ENCODE data around the gene TNNC2. TPM values are rescaled to one million over a fixed set of nuclear protein-coding genes. Genes with fewer than 3 reads are reported as not detected.
A peak's percentile ranks its signal among the peaks of the same experiment; 100 is the strongest.

The TNNC2 gene
- total and polyA plus RNA-seq, 2 of the 8 experiments (the other 6 are each of a cell fraction or from before 2014, with no cell fraction given): 5.7 to 7.6 TPM

DNA sequence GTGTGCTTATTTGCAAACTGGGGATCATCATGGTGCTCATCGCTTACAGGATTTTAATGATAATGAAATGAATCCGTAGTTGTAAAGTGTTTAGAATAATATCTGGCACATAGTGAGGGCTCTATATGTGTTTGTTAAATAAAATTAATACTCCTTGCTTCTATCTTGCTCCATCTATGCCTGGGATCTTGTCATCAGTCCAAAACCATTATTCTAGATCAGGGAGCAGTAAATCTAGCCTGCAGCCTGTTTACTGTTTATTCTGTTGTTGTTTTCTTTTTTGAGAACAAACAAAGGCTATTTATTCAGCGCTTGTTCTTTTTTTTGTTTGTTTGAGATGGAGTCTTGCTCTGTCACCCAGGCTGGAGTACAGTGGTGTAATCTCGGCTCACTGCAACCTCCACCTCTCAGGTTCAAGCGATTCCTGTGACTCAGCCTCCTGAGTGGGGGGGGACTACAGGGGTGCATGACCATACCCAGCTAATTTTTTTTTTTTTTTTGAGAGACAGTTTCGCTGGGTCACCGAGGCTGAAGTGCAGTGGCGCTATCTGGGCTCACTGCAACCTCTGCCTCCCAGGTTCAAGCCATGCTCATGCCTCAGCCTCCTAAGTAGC lies 22.0 kb upstream of the TNNC2 start:
- H3K23ac ChIP-seq (ENCODE audit: insufficient read length): no peak overlapping the region
- H3K56ac ChIP-seq (replicated peaks; ENCODE audit: insufficient read length, low read depth, low read length): no peak overlapping the region
- H4K91ac ChIP-seq (replicated peaks; ENCODE audit: insufficient read length, low read length): no peak overlapping the region
- peaks cover 0 to 7% of the 10 kb centered on the region in 2 experiments; a peak in 1 of 4 replicates for H3K79me2 ChIP-seq (ENCODE audit: control insufficient read depth in 1 of 2, insufficient read depth in 2 of 2, low read length in 2 of 2)
- H4K20me1 ChIP-seq (replicated peaks in 1 of 2; ENCODE audit: control insufficient read depth in 1 of 2, insufficient read depth in 2 of 2, low read length in 2 of 2): no peaks in the 10 kb centered on the region
- no peak overlapping the region for H3K18ac ChIP-seq (ENCODE audit: extremely low read depth, low read length)
- no peak overlapping the region for H3K27ac ChIP-seq (ENCODE audit: low read depth, low read length)
- peaks cover 1 to 39% (median 4%) of the 10 kb centered on the region in 4 experiments; a peak in 7 of 8 replicates for H3K36me3 ChIP-seq (ENCODE audit: control insufficient read depth in 2 of 4, insufficient read depth in 4 of 4, low read length in 3 of 4)
- H3K4me3 ChIP-seq (ENCODE audit: extremely low read depth in 1 of 4, insufficient read depth in 2 of 4, low read depth in 3 of 4, low read length in 4 of 4): no peak overlapping the region
- H2BK5ac ChIP-seq (ENCODE audit: low read depth, low read length): no peak overlapping the region
- POLR2A ChIA-PET (ENCODE audit: partially characterized antibody): interaction anchor here (0.5 to 4.5 kb wide), 7 partner anchors 7 to 42 kb away, joined by 3 to 36 read pairs (median 6); partner anchors contain the start of genes CTSA, NEURL2 and SNX21
- DNase-seq (ENCODE audit: low read depth in 1 of 2, low spot score in 2 of 2) (no peak), FAIRE-seq (no peak)
- no peak overlapping the region for H2BK120ac ChIP-seq (replicated peaks; ENCODE audit: low read depth, low read length)
- H2BK12ac ChIP-seq (ENCODE audit: low read depth, low read length): no peak overlapping the region
- no peak overlapping the region for H3K4me2 ChIP-seq (ENCODE audit: insufficient read depth in 1 of 2, low read depth in 2 of 2, low read length in 2 of 2)
- H3K27me3 ChIP-seq (replicated peaks in 1 of 4; ENCODE audit: control insufficient read depth in 3 of 4, extremely low read depth in 1 of 4, insufficient read depth in 3 of 4, low read length in 3 of 4): no peaks in the 10 kb centered on the region
- H4K8ac ChIP-seq (ENCODE audit: extremely low read depth, insufficient read depth, low read length): no peak overlapping the region; the same call in 1 of the 2 replicates
- H2AFZ ChIP-seq (ENCODE audit: low read length): no peak overlapping the region
- H3K9me3 ChIP-seq (ENCODE audit: insufficient read depth in 2 of 2, low read depth in 1 of 2, low read length in 1 of 2): no peaks in the 10 kb centered on the region
- 0 out of 2 replicates have a peak overlapping the region, but pooled peaks have one; percentile 24 for H2AK5ac ChIP-seq (ENCODE audit: low read depth, low read length)
- H3K79me1 ChIP-seq (ENCODE audit: low read depth, low read length): no peaks in the 10 kb centered on the region
- no peak overlapping the region for H3K9ac ChIP-seq (replicated peaks in 1 of 4; ENCODE audit: extremely low read depth in 1 of 4, low read depth in 3 of 4, low read length in 3 of 4)
- CTCF ChIA-PET (ENCODE audit: partially characterized antibody): interaction anchor here (0.7 to 1.5 kb wide), 4 partner anchors 10 to 43 kb away, joined by 3 to 4 read pairs (median 4); no protein-coding TSS in a partner anchor
- no peak overlapping the region for H3K14ac ChIP-seq (ENCODE audit: insufficient read length)
- peaks cover 3 to 6% (median 4%) of the 10 kb centered on the region in 4 experiments; a peak in 5 of 7 replicates for H3K4me1 ChIP-seq (replicated peaks in 1 of 4; ENCODE audit: control insufficient read depth in 3 of 4, insufficient read depth in 4 of 4, low read length in 3 of 4)
- no peak overlapping the region for H3K4ac ChIP-seq (replicated peaks; ENCODE audit: insufficient read length, low read depth, low read length)
- H3K23me2 ChIP-seq (ENCODE audit: low read depth, low read length): no peaks in the 10 kb centered on the region
- WGBS, 2 experiments (ENCODE audit: extremely low coverage in 1 of 2, insufficient coverage in 1 of 2, insufficient read length in 1 of 2, insufficient replicate concordance in 2 of 2, low coverage in 1 of 2, low lambda C conversion rate in 2 of 2, missing lambda C conversion rate in 1 of 2): 92% methylated on average over 7 of the region's 8 CpGs; no CpG with 5 or more reads in 1 of the 2 experiments
- no peak overlapping the region for H4K5ac ChIP-seq (ENCODE audit: insufficient read length, low read depth, low read length)
- no peak overlapping the region for H2BK15ac ChIP-seq (ENCODE audit: low read length)
- H2BK20ac ChIP-seq (ENCODE audit: low read length): no peak overlapping the region
- TF ChIP-seq BACH1 (IDR thresholded peaks at IDR 0.05; ENCODE audit: low read length): no peak
- TF ChIP-seq POU5F1 (IDR thresholded peaks at IDR 0.05; ENCODE audit: low read depth, low read length): no peak
- TF ChIP-seq TBP (IDR thresholded peaks at IDR 0.05; ENCODE audit: low read depth, low read length): no peak
- TF ChIP-seq SUZ12 (IDR thresholded peaks at IDR 0.05; ENCODE audit: low read length): no peak
- no peak for TF ChIP-seq YY1 (IDR thresholded peaks at IDR 0.05; ENCODE audit: low read depth, low read length)
- TF ChIP-seq NRF1 (IDR thresholded peaks at IDR 0.05; ENCODE audit: low read depth, low read length): no peak
- TF ChIP-seq GTF2F1 (IDR thresholded peaks at IDR 0.05; ENCODE audit: borderline replicate concordance, low read depth, low read length): no peak
- no peak for TF ChIP-seq RXRA (IDR thresholded peaks at IDR 0.05; ENCODE audit: insufficient read depth, low read depth, low read length)
- TF ChIP-seq HDAC2 (IDR thresholded peaks at IDR 0.05; ENCODE audit: borderline replicate concordance in 1 of 2, low read depth in 2 of 2, low read length in 2 of 2): no peak
- TF ChIP-seq RAD21 (IDR thresholded peaks at IDR 0.05 in 1 of 2, conservative IDR thresholded peaks at IDR 0.05 in 1 of 2; ENCODE audit: low read depth in 2 of 2, low read length in 2 of 2): no peak
- TF ChIP-seq TEAD4 (IDR thresholded peaks at IDR 0.05; ENCODE audit: low read depth, low read length): no peak
- no peak for TF ChIP-seq GABPA (IDR thresholded peaks at IDR 0.05; ENCODE audit: borderline replicate concordance, insufficient read depth, low read length)

Measured in H1 (cell line).